GM12891 (cell line): ENCODE measurements around the gene SH3GLB2. TPM values are rescaled to one million over a fixed set of nuclear protein-coding genes. Genes with fewer than 3 reads are reported as not detected.
A peak's percentile ranks its signal among the peaks of the same experiment; 100 is the strongest.

Source experiments
- DNase-seq: peaks from one replicate; pipeline ENCODE4 v3.0.0; 2011; ENCODE audit warnings: low spot score; ENCODE audit not compliant: insufficient read length
- FAIRE-seq: peaks from 2 replicates; lab custom pipeline; 2011; peaks lifted over from hg19 to GRCh38; lab: Jason Lieb, UNC
- PAX5 ChIP-seq: IDR thresholded peaks from 2 replicates; pipeline ENCODE4 v1.6.1; 2011; ENCODE audit warnings: low read length, moderate library complexity, mild to moderate bottlenecking; ENCODE audit not compliant: insufficient read depth, severe bottlenecking
- POLR2A ChIP-seq: IDR thresholded peaks from 2 replicates; pipeline ENCODE4 v1.6.1; 2011; ENCODE audit warnings: low read depth, low read length, control low read depth
- POLR2AphosphoS5 ChIP-seq: IDR thresholded peaks from 2 replicates; pipeline ENCODE4 v1.6.1; 2011; ENCODE audit warnings: low read depth, low read length, control low read depth
- POU2F2 ChIP-seq: IDR thresholded peaks from 2 replicates; pipeline ENCODE4 v1.6.1; 2011; ENCODE audit warnings: low read depth, mild to moderate bottlenecking, control low read depth, low read length, moderate library complexity
- SPI1 ChIP-seq: IDR thresholded peaks from 2 replicates; pipeline ENCODE4 v1.6.1; 2011; ENCODE audit warnings: low read depth, low read length, control low read depth
- TAF1 ChIP-seq: IDR thresholded peaks from 2 replicates; pipeline ENCODE4 v1.6.1; 2011; ENCODE audit warnings: low read depth, low read length, control low read depth
- polyA plus RNA-seq: library from polyadenylated mRNA; unstranded; fragments of >200 nt; gene quantifications from one replicate; pipeline ENCODE4 v1.2.1, GENCODE V29; 2012; ENCODE audit warnings: low read depth, missing spikeins, inconsistent platforms; ENCODE audit not compliant: missing spikeins

Gene SH3GLB2
- 20.6 TPM for polyA plus RNA-seq

DNA sequence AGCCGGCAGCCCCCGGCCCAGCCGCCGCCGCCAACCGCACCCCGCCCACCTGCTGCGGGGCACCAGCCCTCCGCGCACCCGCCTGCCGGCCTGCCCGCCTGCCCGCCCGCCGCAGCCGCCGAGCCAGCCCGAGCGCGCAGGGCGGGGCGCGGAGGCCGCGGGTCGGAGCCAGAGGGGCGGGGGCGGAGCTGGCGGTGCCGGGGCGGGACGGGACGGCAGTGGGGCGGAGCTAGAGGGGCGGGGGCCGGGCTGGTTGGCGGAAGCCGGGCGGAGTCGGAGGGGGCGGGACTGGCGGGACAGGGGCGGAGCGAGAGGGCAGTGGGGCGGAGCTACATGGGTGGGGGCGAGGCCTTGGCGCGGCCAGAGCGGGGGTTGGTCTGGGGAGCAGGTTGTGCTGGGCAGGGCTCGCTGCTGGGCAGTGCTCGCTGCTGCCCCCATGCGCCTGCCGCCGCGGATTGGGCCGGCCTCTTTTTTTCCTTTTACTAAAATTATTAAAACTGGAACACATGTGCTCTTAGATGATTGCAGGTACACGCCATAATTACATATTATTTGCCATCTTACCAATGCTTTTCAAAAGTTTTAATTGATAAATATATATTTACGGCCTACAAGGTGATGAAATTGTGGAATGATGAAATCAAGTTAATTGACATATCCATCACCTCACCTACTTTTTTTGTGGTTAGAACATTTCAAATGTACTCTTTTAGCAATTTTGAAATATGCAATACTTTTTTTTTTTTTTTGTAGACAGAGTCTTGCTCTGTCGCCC, at the start of gene SH3GLB2:
SH3GLB2 (minus strand) TSS at position 140 of the 775 bp plus-strand sequence. CDS start 177 bp downstream, outside the sequence.
- FAIRE-seq: peak; percentile 92
- TF ChIP-seq PAX5: no peak
- no peak for TF ChIP-seq SPI1
- no peak for TF ChIP-seq TAF1
- TF ChIP-seq POU2F2: no peak
- no peak for TF ChIP-seq POLR2A
- no peak for TF ChIP-seq POLR2AphosphoS5
- DNase-seq: peak; percentile 90

DNA sequence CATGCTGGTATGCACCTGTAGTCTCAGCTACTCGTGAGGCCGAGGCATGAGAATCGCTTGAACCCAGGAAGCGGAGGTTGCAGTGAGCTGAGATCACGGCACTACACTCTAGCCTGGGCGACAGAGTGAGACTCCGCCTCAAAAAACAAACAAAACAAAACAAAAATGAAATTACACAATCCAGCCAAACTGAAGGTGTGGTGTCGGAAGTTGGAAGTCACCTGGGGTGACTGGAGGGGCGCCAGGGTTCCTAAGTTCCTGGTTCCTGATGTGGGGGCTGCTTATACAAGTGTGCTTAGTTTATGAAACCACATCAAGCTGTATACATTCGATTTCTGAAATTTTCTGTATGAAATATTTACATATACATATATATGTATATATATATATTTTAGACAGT, 49.1 kb upstream of the SH3GLB2 start:
- TF ChIP-seq TAF1 (no peak), POLR2AphosphoS5 (no peak), POU2F2 (no peak), POLR2A (no peak), SPI1 (no peak), PAX5 (no peak)
- FAIRE-seq: no peak
- DNase-seq: no peak

DNA sequence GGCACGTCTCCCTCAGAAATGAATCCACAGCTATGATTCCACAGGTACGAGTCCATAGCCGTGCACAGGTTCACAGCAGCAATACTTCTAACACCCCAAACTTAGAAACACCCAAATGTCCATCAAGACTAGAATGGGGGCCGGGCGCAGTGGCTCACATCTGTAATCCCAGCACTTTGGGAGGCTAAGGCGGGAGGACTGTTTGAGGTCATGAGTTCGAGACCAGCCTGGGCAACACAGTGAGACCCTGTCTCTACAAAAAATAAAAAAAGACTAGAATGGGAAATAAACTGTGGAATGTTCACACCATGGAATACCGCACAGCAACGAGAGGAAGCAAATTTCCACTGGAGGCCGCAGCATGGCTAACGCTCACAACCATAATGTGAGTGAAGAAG, 48.5 kb upstream of the SH3GLB2 start:
- FAIRE-seq (no peak), DNase-seq (no peak)
- TF ChIP-seq POLR2AphosphoS5 (no peak), POLR2A (no peak), SPI1 (no peak), POU2F2 (no peak), PAX5 (no peak), TAF1 (no peak)

DNA sequence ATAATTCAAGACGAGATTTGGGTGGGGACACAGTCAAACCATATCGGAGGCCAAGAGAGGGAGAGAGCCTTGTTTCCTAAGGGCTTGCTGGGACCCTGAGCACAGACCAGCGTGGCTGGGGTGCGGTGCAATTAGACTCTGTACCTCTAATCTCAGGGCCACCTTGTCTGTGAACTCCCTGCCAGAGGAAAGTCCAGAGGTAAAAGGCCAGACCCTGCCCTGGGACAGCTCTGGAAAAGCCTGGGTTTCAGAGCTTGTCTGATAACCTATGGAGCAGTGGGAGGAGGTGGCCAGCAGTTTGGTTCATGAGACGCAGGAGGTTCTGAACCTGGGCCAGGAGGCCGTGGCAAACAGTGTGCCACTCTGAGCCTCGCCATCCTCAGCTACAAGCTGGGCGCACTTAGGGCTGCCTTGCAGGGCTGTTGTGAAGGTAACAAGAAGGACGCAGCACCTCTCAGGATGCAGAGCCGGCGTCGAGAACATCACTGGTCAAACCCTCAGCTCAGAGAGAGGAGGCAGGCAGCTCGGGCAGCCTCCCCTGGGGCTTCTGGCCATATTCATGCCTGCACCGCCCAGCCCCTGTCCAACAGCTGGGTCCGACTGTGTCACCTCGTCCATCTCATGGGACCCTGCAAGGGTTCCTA, 48.0 kb upstream of the SH3GLB2 start:
- FAIRE-seq: no peak
- DNase-seq: no peak
- TF ChIP-seq TAF1 (no peak), PAX5 (no peak), POLR2A (no peak), POLR2AphosphoS5 (no peak), SPI1 (no peak), POU2F2 (no peak)

DNA sequence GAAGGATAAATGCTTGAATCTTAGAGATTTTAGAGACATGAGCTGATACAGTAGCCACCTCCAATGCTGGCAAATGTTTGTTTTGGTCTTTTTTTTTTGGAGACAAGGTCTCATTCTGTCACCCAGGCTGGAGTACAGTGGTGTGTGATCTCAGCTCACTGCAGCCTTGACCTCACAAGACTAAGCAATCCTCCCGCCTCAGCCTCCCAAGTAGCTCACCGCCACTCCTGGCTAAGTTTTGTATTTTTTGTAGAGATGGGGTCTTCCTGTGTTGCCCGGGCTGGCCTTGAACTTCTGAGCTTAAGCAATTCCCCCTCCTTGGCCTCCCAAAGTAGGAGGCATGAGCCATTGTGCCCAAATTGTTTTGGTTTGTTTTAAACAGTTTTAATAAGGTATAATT, 46.0 kb upstream of the SH3GLB2 start:
- FAIRE-seq (no peak), DNase-seq (no peak)
- TF ChIP-seq PAX5 (no peak), SPI1 (no peak), POLR2A (no peak), POLR2AphosphoS5 (no peak), TAF1 (no peak), POU2F2 (no peak)

DNA sequence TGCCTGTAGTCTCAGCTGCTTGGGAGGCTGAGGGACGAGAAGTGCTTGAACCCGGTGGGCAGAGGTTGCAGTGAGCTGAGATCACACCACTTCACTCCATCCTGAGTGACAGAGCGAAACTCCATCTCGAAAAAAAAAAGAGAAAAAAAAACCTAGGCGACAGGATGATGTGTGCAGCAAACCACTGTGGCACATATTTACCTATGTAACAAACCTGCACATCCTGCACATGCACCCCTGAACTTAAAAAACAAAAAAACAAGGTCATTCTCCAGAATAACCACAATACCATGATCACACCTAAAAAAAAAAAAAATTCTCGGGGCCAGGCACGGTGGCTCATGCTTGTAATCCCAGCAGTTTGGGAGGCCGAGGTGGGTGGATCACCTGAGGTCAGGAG, 45.3 kb upstream of the SH3GLB2 start:
- FAIRE-seq (no peak), DNase-seq (no peak)
- no peak for TF ChIP-seq POLR2AphosphoS5
- TF ChIP-seq POU2F2: no peak
- no peak for TF ChIP-seq TAF1
- TF ChIP-seq SPI1: no peak
- TF ChIP-seq POLR2A: no peak
- no peak for TF ChIP-seq PAX5

DNA sequence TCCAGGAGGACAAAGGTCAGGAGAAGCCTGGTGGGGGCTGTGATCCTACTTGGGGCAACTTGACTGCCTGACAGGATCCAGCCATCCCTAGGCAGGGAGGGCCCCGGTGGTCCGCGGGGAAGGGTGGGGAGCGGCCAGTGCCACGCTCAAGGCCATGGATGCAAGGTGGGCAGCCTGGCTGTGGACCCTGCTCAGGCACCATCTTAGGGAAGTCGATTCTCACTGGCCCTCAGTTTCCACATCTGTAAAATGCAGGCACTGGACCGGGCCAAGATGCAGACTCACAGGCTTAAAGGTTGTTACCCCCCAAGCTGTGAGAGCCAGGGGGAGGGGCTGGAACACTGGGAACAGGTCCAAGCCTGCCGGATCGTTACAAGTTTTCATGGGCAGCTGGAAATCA, 44.0 kb upstream of the SH3GLB2 start:
- TF ChIP-seq TAF1: no peak
- no peak for TF ChIP-seq PAX5
- TF ChIP-seq POU2F2: no peak
- FAIRE-seq (no peak), DNase-seq (no peak)

DNA sequence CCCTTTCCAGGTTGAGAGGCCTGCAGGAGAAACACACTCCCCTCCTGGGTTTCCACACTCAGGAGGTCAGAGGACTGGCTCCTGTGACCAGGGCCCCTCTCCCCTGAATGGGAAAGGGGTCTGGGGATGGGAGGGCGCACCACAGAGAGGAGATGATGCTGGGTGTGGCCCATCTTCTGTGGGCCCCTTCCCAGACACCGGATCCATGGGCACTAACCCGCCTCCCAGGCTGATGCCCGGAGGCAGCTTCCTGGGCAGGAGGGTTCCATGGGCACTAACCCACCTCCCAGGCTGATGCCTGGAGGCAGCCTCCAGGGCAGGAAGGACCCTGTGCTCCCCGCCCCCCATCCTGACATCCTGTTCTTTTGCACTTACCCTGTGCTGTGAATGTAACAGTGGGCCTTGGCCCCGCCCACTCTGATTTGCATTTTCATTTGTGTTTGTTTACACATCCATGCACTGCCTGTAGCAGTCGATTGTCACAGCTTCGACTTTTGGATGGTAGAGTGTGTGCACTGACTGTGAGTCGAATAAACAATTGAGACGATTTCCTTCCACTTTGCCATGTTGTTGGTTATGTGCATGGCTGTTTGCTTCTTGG, 43.5 kb upstream of the SH3GLB2 start:
- DNase-seq: no peak
- no peak for FAIRE-seq

DNA sequence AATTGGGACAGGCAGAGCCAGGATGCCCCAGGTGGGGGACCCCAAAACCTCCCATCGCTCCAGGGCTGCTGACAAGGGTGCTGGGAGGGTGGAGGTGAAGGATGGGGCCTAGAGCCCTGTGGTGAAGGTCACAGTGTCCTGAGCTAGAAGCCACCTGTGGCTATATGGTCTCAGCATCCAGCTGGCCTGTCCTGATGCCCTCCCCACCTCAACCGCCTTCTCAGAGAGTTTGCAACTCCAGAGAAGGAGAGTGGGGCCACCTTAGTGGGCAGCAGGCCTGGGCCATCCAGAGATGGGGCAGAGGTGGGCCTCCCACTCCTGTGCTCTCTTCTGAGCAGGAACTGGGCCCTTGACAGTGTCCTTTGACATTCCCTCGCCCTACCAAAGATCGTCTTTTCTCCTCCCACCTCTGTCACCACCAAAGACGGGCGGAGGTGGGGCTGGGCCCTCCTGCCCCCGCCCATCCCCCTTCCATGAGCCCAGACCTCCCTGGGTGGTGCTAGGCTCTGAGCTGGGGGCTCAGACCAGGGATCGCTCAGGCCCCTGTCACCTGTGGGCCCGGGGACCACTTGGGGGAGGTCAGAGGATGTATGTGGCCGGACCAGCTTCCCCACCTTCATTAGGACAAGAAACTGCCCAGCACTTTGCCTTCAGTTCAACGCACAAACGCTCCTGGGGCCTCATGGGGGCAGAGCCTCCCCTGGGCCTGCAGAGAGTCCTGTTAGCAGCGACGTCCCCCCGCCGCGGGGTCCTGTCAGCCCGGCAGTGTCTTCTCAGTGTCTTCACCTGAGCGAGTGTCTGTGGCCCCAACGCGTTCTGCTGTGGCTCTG, 42.8 kb upstream of the SH3GLB2 start:
- no peak for DNase-seq
- no peak for FAIRE-seq
- TF ChIP-seq SPI1 (no peak), POU2F2 (no peak), POLR2AphosphoS5 (no peak), PAX5 (no peak), POLR2A (no peak), TAF1 (no peak)

More for the DNA sequence above, 43.5 kb upstream of the SH3GLB2 start:
- no peak for TF ChIP-seq SPI1
- no peak for TF ChIP-seq POLR2A
- TF ChIP-seq PAX5: no peak
- no peak for TF ChIP-seq POLR2AphosphoS5
- no peak for TF ChIP-seq POU2F2
- no peak for TF ChIP-seq TAF1
